H9 (cell line): ENCODE data around the gene MRPS35. TPM values are rescaled to one million over a fixed set of nuclear protein-coding genes. Genes with fewer than 3 reads are reported as not detected.

Experiments
- DNase-seq: peaks from one replicate; pipeline ENCODE4 v3.0.0-alpha.2; 2017
- H2AFZ ChIP-seq: one replicate; pipeline ENCODE4 v1.6.1; 2013; ENCODE audit warnings: mild to moderate bottlenecking, low read length, control low read depth, moderate library complexity
- H2AK5ac ChIP-seq: 2 replicates; pipeline ENCODE4 v1.6.1; 2013; ENCODE audit warnings: low read length, control low read depth, mixed read lengths; ENCODE audit not compliant: insufficient read length
- H2BK120ac ChIP-seq: one replicate; pipeline ENCODE4 v1.6.1; 2013; ENCODE audit warnings: low read depth, mild to moderate bottlenecking, low read length, control low read depth, inconsistent platforms; ENCODE audit not compliant: poor library complexity, severe bottlenecking
- H2BK12ac ChIP-seq: 2 replicates; pipeline ENCODE4 v1.6.1; 2013; ENCODE audit warnings: low read length, control low read depth, mixed read lengths, low read depth; ENCODE audit not compliant: insufficient read length
- H2BK15ac ChIP-seq: 2 replicates; pipeline ENCODE4 v1.6.1; 2013; ENCODE audit warnings: low read depth, low read length, control low read depth
- H2BK20ac ChIP-seq: one replicate; pipeline ENCODE4 v1.6.1; 2013; ENCODE audit warnings: low read depth, mild to moderate bottlenecking, low read length, control low read depth, inconsistent platforms; ENCODE audit not compliant: poor library complexity, severe bottlenecking
- H2BK5ac ChIP-seq: 2 replicates; pipeline ENCODE4 v1.6.1; 2013; ENCODE audit warnings: low read length, control low read depth, mixed read lengths; ENCODE audit not compliant: insufficient read length
- H3K14ac ChIP-seq: 2 replicates; pipeline ENCODE4 v1.6.1; 2013; ENCODE audit warnings: low read length, control low read depth; ENCODE audit not compliant: insufficient read depth
- H3K18ac ChIP-seq: 2 replicates; pipeline ENCODE4 v1.6.1; 2013; ENCODE audit warnings: low read depth, mild to moderate bottlenecking, mixed read lengths, low read length, control low read depth; ENCODE audit not compliant: insufficient read length
- H3K23ac ChIP-seq: 2 replicates; pipeline ENCODE4 v1.6.1; 2013; ENCODE audit warnings: low read length, control low read depth, mixed read lengths, low read depth; ENCODE audit not compliant: insufficient read length
- H3K23me2 ChIP-seq: 2 replicates; pipeline ENCODE4 v1.6.1; 2013; ENCODE audit warnings: low read depth, mild to moderate bottlenecking, mixed read lengths, low read length, control low read depth; ENCODE audit not compliant: insufficient read length, poor library complexity, severe bottlenecking
- H3K27ac ChIP-seq: 2 replicates; pipeline ENCODE4 v1.5.1; 2013; ENCODE audit warnings: low read length, control low read depth, mixed read lengths, low read depth; ENCODE audit not compliant: insufficient read length
- H3K27me3 ChIP-seq: 2 replicates; pipeline ENCODE4 v1.6.1; 2013; ENCODE audit warnings: low read length, control low read depth, inconsistent platforms; ENCODE audit not compliant: insufficient read depth
- H3K4ac ChIP-seq: 2 replicates; pipeline ENCODE4 v1.6.1; 2013; ENCODE audit warnings: low read depth, mild to moderate bottlenecking, control low read depth, inconsistent platforms, low read length, moderate library complexity
- H3K4me1 ChIP-seq: 2 replicates; pipeline ENCODE4 v1.6.1; 2013; ENCODE audit warnings: low read length, control low read depth, inconsistent platforms; ENCODE audit not compliant: insufficient read depth
- H3K4me2 ChIP-seq: 2 replicates; pipeline ENCODE4 v1.6.1; 2013; ENCODE audit warnings: low read length, control low read depth, mixed read lengths; ENCODE audit not compliant: insufficient read length, insufficient read depth
- H3K56ac ChIP-seq: 2 replicates; pipeline ENCODE4 v1.6.1; 2013; ENCODE audit warnings: low read depth, mild to moderate bottlenecking, mixed read lengths, low read length, control low read depth; ENCODE audit not compliant: insufficient read length
- H3K79me1 ChIP-seq: 2 replicates; pipeline ENCODE4 v1.6.1; 2013; ENCODE audit warnings: low read depth, mild to moderate bottlenecking, moderate library complexity, low read length, control low read depth, inconsistent platforms; ENCODE audit not compliant: insufficient read depth, poor library complexity, severe bottlenecking
- H3K79me2 ChIP-seq: 2 replicates; pipeline ENCODE4 v1.6.1; 2013; ENCODE audit warnings: low read length, control low read depth, inconsistent platforms; ENCODE audit not compliant: insufficient read depth
- H3K9ac ChIP-seq: 2 replicates; pipeline ENCODE4 v1.6.1; 2013; ENCODE audit warnings: low read length, control low read depth, mixed read lengths; ENCODE audit not compliant: insufficient read length; ENCODE audit errors: extremely low read depth
- H3K9me3 ChIP-seq: one replicate; pipeline ENCODE4 v1.6.1; 2013; ENCODE audit warnings: low read depth, low read length, inconsistent platforms; ENCODE audit not compliant: control insufficient read depth
- H3T11ph ChIP-seq: one replicate; pipeline ENCODE4 v1.6.1; 2013; ENCODE audit warnings: mild to moderate bottlenecking, low read length, control low read depth, inconsistent platforms
- H4K20me1 ChIP-seq: one replicate; pipeline ENCODE4 v1.6.1; 2013; ENCODE audit not compliant: control insufficient read depth, insufficient read length, insufficient read depth
- H4K5ac ChIP-seq: 2 replicates; pipeline ENCODE4 v1.6.1; 2013; ENCODE audit warnings: low read depth, mild to moderate bottlenecking, mixed read lengths, low read length, control low read depth; ENCODE audit not compliant: insufficient read length
- H4K8ac ChIP-seq: replicated peaks from 2 replicates; pipeline ENCODE4 v1.6.1; 2013; ENCODE audit warnings: low read length, control low read depth, mixed read lengths, low read depth; ENCODE audit not compliant: insufficient read length
- H4K91ac ChIP-seq: 2 replicates; pipeline ENCODE4 v1.6.1; 2013; ENCODE audit warnings: low read depth, mild to moderate bottlenecking, moderate library complexity, mixed read lengths, low read length, control low read depth; ENCODE audit not compliant: insufficient read length
- H3K27ac Mint-ChIP-seq, 3 experiments: 2 replicates in 2 of 3; 3 replicates in 1 of 3; pipeline ENCODE4 v1.8.0; 2020 to 2021; ENCODE audit warnings: mixed read lengths in 3 of 3, mild to moderate bottlenecking in 1 of 3, moderate library complexity in 1 of 3
- H3K27me3 Mint-ChIP-seq: 2 replicates; pipeline ENCODE4 v1.8.0; 2021; ENCODE audit warnings: low read depth, mild to moderate bottlenecking, moderate library complexity, mixed read lengths
- H3K36me3 Mint-ChIP-seq, 3 experiments: 2 replicates in 2 of 3; 3 replicates in 1 of 3; pipeline ENCODE4 v1.8.0; 2020 to 2021; ENCODE audit warnings: low read depth in 3 of 3, mixed read lengths in 3 of 3; ENCODE audit not compliant: insufficient read depth in 1 of 3
- H3K4me1 Mint-ChIP-seq, 2 experiments: 2 replicates each; pipeline ENCODE4 v1.8.0; 2020; ENCODE audit warnings: mixed read lengths in 2 of 2
- H3K4me3 Mint-ChIP-seq, 2 experiments: 2 replicates in 1 of 2; 3 replicates in 1 of 2; pipeline ENCODE4 v1.8.0; 2020 to 2021; ENCODE audit warnings: mild to moderate bottlenecking in 2 of 2, mixed read lengths in 2 of 2, moderate library complexity in 1 of 2
- H3K9me3 Mint-ChIP-seq, 2 experiments: 2 replicates in 1 of 2; 3 replicates in 1 of 2; pipeline ENCODE4 v1.8.0; 2020; ENCODE audit warnings: mild to moderate bottlenecking in 2 of 2, mixed read lengths in 2 of 2, moderate library complexity in 1 of 2
- WGBS: extraction: QIAGEN DNeasy Blood & Tissue Kit; methylation state at CpG from one replicate; pipeline ENCODE4 v1.1.7; 2013; ENCODE audit warnings: missing lambda C conversion rate, low lambda C conversion rate, mixed read lengths; ENCODE audit not compliant: insufficient read length; ENCODE audit errors: extremely low coverage; 5-methylcytosine and 5-hydroxymethylcytosine counted together
- total RNA-seq: library from RNA; stranded (reverse); gene quantifications from 2 replicates; pipeline ENCODE4 v1.2.1, GENCODE V29; 2021
- TF ChIP-seq, protein P1 (sequence below): fragments of 200-600 bp; sonication (generic); conservative IDR thresholded peaks from 3 replicates; pipeline ENCODE4 v1.8.0; 2021; ENCODE audit warnings: antibody characterized with exemption, mild to moderate bottlenecking

Gene MRPS35
- total RNA-seq, 1 experiment from 2014 or later = 45.4 TPM

GRCh38 chr12:27688671-27689070 is 22.0 kb upstream of the MRPS35 start:
- Mint-ChIP-seq H3K4me1 (no peaks in the 10 kb centered on the region), H3K27me3 (no peaks in the 10 kb centered on the region), H3K4me3 (no peak overlapping the region), H3K27ac (no peak overlapping the region), H3K36me3 (peaks cover 2 to 34% (median 20%) of the 10 kb centered on the region in 3 experiments; a peak in 6 of 7 replicates), H3K9me3 (no peaks in the 10 kb centered on the region)
- no peak overlapping the region for H3K4ac ChIP-seq
- no peak overlapping the region for H3T11ph ChIP-seq
- H3K9me3 ChIP-seq = no peaks in the 10 kb centered on the region
- H3K14ac ChIP-seq = no peak overlapping the region
- H2AK5ac ChIP-seq = no peak overlapping the region
- WGBS = no CpG with 5 or more reads among the region's 3 CpGs
- TF ChIP-seq, protein P1, sequence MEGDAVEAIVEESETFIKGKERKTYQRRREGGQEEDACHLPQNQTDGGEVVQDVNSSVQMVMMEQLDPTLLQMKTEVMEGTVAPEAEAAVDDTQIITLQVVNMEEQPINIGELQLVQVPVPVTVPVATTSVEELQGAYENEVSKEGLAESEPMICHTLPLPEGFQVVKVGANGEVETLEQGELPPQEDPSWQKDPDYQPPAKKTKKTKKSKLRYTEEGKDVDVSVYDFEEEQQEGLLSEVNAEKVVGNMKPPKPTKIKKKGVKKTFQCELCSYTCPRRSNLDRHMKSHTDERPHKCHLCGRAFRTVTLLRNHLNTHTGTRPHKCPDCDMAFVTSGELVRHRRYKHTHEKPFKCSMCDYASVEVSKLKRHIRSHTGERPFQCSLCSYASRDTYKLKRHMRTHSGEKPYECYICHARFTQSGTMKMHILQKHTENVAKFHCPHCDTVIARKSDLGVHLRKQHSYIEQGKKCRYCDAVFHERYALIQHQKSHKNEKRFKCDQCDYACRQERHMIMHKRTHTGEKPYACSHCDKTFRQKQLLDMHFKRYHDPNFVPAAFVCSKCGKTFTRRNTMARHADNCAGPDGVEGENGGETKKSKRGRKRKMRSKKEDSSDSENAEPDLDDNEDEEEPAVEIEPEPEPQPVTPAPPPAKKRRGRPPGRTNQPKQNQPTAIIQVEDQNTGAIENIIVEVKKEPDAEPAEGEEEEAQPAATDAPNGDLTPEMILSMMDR = no peak
- no peaks in the 10 kb centered on the region for H3K23me2 ChIP-seq
- no peak for DNase-seq
- H4K20me1 ChIP-seq = no peaks in the 10 kb centered on the region
- no peak overlapping the region for H3K23ac ChIP-seq
- H3K79me1 ChIP-seq = no peaks in the 10 kb centered on the region
- H2BK15ac ChIP-seq = no peak overlapping the region
- H3K9ac ChIP-seq = no peak overlapping the region
- no peak overlapping the region for H4K91ac ChIP-seq
- H3K4me2 ChIP-seq = no peak overlapping the region
- no peak overlapping the region for H4K5ac ChIP-seq
- no peaks in the 10 kb centered on the region for H3K4me1 ChIP-seq
- no peaks in the 10 kb centered on the region for H3K79me2 ChIP-seq
- H4K8ac ChIP-seq = no peak overlapping the region
- no peaks in the 10 kb centered on the region for H3K27me3 ChIP-seq
- H3K56ac ChIP-seq = no peak overlapping the region
- no peak overlapping the region for H2BK120ac ChIP-seq
- H2AFZ ChIP-seq = no peak overlapping the region
- no peak overlapping the region for H3K18ac ChIP-seq
- no peak overlapping the region for H2BK12ac ChIP-seq
- H3K27ac ChIP-seq = no peak overlapping the region
- no peak overlapping the region for H2BK5ac ChIP-seq
- no peak overlapping the region for H2BK20ac ChIP-seq
